HG03045 (cell line): ENCODE measurements around the gene PHLDB1.

ENCODE experiments used
- ATAC-seq: cut with Tn5 transposase; IDR thresholded peaks from one replicate; pipeline ENCODE4 v1.9.1; 2021; ENCODE audit warnings: mild to moderate bottlenecking, moderate library complexity; ENCODE audit not compliant: unreplicated experiment

The PHLDB1 gene

DNA sequence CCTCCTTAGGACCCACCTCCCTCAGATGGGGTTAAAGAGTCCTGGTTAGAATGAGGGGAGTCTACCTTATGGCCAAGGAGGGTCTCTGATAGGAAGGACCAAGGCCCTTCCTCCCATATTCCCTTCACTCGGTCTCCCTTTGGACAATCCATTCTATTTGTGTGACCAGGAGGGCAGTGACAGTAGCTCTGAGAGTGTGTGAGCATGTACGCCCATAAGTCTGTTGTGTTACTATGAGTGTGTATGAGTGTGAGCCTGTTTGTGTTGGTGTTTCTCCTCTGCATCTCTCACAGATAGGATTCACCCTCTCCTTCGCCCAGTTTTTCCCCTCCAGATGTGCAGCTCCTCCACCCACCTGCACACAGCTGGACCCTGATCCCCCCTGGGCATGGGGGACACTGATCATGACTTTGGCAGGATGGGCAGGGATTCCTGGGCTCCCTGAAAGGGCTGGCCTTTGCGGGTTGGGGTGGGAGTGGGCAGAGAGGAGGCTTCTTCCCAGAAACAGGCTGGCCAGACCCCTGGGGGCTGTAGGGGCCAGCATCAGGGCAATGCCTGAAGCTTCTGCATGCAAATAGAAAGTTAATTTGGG is 14.5 kb downstream of the PHLDB1 start:
- no peak for ATAC-seq

DNA sequence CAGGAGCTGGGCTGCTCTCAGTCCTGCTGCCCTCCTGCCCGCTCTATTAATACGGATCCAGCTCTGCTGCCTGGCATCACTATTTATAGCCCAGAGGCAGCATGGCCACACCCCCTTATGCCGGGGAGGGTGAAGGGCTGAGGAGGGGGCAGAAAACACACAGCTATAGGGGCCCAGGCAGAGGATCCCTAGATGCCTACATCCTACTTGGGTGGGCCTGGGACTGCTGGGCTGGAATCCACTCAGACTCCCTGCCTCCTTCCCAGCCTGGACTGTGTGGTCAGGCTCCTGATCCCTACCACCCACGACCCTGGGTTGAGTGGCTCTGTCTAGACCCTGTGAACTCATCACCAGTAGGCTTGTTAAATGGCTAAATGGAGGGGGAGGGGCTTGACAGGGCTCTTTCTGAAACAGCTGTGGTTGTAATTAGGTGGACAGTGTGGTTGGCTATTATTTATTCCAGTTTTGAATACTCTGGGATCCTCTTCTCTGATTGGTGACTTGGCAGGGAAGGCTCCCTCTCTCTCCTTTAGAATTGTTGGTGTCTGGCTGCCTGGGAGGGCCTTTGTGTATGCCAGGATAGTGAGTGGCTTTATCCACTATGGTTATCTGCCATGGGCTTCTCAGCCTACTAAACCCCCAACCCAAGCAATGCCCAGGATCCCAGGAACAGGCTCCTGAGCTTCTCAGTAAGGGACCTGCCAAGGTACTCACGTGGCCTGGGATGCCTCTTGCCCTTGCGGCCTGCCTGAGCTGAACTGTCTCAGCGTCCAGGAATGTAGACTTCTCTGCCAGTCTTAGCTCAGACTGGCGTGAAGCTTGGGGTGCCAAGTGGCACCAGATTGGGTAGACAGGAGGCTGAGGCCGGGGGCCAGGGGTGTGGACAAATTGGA is 15.2 kb downstream of the PHLDB1 start:
- no peak for ATAC-seq

DNA sequence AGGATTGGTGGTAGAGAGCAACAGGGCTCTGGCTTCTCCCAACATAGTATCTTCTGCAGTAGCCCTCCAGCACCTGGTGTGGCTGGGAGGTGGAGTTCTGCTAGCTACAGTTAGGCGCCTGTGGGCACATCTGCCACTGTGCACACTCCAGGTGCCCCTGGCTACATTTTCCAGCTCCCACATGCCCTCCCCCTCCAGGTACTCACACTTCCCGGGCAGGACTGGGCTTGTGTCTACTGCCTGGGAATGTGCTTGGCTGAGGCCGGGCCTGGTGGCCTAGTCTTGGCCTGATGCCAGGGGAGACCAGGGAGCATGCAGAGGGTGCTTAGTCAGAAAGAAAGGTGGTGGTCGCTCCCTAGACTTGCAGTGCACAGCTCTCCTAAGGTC is 15.8 kb downstream of the PHLDB1 start:
- ATAC-seq: no peak

DNA sequence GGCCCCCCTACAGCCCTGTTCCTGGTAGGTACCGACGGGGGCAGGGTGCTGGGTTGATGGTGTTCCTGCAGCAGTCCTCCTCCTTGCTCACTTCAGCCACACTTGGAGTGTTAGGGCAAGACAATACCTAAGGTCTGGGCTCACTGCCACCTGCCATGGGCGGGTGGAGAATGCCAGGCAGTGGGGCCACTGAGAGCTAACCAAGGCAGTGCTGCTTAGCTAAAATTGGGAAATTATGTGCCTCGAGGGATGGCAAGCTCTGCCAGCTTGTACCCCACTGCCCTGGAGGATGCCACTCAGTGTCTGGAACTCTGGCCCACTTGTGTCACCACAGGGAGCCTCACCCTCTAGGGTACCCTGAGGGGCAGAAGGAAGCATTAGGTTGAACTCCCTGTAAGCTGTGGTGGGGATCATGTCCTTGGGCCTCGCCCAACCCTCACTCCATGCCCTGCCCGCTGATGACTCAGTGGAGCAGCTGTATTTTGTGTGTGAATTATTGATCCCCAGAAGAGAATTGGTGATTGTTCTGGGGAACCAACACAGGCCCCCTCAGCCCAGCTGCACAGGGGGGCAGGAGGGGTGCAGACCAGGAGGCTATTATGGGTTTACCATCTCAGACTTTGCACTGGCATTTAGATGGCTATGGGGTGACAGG is 17.7 kb downstream of the PHLDB1 start:
- ATAC-seq: no peak

DNA sequence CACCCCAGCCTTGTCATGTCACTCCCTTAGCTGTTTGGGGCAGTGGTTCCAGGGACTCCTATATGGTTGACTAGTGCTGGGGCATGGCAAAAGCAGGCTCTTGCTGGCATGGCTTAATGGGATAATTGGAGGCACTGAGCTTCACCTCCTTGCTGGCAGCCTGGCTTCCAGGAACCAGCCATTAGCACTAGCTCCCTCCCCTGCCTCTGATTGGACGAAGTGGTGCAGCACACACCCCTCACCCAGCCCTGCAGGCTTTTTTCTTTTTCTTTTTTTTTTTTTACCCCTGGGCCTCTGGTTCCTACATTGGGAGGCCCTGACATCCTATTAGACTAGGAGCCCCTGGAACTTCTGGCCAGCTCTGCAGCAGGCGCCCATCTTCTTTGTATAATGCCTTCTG is 18.6 kb downstream of the PHLDB1 start:
- ATAC-seq: no peak

DNA sequence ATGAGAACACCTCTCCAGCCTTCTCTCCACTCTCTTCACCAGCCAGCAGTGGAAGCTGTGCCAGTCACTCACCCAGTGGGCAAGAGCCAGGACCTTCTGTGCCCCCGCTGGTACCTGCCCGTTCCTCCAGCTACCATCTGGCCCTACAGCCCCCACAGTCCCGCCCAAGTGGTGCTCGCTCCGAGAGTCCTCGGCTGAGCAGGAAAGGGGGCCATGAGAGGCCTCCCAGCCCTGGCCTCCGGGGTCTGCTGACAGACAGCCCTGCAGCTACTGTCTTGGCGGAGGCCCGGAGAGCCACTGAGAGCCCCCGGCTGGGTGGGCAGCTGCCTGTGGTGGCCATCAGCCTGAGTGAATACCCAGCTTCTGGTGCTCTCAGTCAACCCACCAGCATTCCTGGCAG is 20.2 kb downstream of the PHLDB1 start:
- ATAC-seq: no peak

DNA sequence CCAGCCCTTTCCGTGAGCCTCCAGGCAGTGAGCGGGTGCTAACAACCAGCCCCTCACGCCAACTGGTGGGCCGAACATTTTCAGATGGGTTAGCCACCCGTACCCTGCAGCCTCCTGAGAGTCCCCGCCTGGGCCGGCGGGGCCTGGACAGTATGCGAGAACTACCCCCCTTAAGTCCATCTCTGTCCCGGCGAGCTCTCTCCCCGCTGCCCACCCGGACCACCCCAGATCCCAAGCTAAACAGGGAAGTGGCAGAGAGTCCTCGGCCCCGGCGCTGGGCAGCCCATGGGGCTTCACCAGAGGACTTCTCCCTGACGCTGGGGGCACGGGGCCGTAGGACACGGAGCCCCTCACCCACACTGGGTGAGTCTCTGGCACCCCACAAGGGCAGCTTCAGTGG is 20.6 kb downstream of the PHLDB1 start:
- ATAC-seq: no peak

DNA sequence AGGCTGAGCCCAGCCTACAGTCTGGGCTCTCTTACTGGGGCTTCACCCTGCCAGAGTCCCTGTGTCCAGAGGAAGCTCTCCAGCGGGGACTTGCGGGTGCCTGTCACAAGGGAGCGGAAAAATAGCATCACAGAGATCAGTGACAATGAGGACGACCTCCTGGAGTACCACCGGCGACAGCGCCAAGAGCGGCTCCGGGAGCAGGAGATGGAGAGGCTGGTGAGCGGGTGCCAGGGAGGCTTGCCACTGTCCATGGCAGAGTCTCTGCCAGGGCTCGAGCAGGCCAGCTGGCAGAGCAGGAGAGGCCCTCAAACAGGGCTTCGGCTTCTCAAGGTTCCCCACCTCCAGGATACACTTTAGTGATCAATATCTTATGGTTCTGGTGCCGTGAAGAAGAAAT is 21.0 kb downstream of the PHLDB1 start:
- no peak for ATAC-seq

DNA sequence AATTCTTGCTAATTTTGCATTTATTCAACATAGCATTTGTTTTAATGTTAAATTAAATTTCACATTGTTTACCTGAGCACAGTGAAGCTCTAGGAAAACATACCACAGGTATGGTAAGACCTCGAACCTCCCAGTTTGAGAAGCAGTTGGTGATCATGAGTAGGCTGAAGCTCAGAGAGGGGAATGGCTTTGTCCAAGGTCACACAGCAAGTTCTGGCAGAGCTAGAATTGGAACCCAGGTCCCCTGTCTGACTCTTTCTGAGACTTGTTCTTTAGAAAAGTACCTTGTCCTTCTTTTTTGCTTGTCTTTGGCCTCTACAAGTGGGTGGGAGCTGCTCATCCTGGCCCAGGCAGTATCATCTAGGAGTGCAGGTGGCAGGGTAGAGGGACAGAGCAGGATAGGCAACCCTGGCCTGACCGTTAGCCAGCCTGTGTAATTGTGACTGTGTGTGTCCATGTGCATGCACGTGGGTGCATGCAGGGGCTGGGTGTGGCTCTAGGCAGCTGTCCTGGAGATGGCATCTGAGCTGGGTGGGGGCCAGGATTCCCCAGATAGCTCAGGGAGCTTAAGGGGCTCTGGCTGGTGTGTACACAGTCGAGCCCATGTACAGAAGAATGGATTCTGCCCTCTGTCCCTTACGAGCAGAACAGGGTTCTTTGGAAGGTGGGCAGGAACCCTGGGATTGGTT is 21.6 kb downstream of the PHLDB1 start:
- ATAC-seq: no peak

DNA sequence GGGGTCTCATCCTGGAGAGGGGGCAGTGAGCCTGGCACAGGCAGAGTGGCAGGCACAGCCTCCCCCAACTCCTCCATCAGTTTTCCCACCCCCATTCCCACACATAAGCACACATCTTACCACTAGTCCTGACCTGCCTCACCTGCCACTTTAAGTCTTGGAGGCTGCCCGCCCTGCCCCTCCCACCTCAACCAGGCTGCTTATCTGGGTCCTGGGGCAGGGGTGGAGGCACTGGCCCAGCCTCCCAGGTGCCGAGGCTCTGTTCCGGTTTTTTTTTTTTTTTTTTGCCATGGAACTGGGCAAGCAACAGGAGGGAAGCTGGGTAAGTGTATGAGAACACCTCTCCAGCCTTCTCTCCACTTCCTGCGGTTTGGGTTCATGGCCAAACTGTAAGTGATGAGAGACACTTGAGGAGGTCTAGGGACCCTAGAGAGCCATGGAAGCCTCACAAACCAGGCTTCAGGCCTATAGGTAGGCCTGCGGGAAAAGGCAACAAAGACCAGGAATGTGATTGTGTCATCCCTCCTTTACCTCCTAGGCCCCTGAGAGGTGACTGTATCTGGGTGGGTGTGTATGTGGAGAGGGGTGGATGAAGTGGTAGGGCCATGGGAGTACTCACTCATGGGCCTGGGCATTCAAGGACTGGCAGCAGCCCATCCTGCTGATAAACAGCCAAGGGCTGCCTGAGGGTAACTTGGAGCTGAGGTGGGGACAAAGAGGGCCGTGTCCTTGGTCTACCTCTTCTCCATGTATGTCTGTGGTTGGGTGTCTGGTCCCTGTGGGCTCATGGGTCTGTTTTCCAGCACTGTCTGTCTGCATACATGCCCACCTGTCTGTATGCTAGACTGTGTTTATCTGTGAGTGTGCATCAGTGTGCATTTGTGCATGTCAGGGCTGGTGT is 22.6 kb downstream of the PHLDB1 start:
- ATAC-seq: no peak

DNA sequence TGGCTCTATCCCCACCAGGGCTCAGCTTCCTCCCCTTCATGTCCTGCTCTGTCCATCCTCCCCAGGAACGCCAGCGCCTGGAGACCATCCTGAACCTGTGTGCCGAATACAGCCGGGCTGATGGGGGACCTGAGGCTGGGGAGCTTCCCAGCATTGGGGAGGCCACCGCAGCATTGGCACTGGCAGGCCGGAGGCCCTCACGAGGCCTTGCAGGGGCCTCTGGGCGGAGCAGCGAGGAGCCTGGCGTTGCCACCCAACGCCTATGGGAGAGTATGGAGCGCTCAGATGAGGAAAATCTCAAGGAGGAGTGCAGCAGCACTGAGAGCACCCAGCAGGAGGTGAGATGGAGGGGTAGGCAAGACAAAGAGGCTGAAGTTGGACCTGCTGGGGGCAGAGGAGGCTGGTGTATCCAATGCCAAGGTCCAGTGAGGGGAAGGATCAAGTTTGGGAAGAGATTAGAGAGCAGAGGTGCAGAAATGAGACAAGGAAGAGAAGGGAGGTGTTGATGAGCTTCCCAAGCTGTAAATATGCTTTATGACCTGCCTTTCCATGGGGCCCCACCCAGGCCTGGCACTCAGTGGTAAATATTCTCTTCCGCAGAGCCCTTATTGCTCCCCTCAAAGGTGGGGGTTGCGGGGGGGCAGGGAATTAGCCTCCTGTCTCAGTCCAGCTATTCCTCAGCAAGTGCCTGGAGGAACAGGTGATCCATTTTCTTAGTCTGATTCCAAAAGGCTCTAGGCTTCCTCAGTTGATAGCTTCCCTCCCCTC is 23.9 kb downstream of the PHLDB1 start:
- no peak for ATAC-seq

DNA sequence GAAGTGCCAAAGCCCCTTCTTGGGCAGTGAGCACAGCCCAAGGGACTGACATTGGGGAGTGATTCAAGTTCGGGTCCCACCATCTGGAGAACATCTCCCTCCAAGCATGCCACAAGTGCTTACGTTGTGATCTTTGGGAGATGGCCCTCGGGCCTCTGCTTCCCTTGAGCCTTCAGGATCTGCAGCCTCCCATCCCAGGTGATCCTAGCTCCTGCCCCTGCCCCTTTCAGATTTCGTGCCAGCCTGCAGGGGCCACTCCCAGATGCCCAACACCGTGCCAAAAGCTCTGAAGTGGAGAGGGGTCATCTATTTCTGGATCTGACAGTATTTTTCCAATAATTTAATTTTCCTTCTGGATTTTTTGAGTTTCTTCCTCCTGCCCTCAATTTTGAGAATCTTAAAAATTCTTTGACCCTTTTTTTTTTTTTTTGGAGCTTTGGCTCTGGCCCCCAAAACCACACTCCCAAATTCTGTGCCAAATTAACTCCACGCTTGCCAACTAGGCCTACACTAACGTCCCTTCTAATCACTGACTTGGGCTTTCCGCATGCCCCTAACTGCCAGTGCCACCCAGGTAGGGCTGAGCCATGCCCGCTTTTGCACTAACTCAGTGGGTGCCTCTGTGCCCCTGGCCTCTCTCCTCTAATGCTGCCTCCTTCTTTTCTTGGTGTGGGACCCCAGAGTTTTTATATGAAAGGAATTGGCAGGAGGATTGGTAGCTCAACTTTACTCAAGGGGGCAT is 25.3 kb downstream of the PHLDB1 start:
- no peak for ATAC-seq

DNA sequence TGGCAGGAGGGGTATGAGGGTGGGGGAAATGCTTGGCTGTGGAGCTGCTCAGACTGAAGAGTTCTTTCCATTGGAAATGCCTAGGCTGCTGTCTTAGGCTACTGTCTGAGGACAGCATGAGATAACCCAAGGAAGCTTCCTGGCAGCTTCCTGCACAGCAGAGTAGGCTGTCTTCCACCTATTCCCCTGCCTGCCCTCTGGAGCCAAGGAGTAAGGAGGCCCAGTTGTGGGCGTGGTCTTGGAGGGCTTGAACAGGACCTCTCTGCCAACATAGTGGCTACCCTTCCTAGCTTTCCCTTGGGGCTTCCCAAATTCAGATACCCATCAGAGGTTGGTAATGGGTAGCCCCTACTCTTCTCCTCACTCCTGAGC is 25.9 kb downstream of the PHLDB1 start:
- ATAC-seq: no peak

DNA sequence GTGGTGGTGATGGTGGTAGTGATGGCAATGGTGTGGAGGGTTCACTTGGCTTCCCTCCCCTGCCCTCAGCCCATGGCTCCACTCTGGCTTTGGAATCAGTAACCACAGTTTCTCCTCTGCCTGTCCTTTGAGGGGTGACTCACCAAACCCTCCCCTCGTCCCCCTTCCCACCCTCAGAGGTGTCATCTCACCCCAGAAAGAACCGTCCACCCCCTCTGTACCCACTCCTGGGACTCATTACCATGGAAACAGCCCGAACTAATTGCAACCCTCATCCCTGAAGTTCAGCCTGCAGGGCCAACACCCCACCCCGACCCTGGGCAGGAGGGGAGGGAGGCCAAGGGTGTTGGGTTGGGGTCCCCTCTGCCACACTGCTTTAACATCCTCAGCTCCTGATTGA is 26.6 kb downstream of the PHLDB1 start:
- no peak for ATAC-seq

DNA sequence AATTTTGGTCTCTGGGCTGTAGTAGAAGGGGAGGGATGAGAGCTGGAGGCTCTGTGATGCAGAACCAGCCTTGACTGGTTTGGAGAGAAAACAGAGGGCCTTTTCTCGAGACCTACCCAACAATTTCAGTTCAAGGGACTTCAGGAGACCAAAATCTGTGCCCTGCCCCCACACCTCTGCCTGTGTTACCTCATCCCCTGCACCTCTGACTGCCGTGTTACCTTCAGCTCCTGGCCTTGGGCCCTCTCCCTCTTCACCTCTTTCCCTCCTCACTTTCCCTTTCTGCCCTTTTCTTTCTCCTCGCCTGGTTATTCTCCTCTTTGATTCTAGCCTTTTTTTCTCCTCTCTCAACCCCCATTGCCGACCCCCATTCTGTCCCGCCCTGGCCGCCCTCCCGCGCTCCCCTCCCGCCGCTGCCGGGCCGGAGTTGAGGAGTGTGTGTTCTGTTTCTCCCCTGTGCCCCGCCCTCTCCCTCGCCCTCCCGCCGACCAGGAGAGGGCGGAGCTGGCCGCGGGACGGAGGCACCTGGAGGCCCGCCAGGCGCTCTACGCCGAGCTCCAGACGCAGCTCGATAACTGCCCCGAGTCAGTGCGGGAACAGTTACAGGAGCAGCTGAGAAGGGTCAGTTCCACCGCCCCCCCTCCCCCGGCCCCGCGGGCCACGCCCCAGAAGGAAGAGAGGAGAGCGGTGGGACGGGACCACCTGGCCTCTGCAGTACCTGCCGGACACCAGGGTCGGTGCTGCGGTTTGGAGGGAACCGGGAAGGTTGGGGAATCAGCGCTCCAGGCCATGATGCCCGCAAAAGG is 27.2 kb downstream of the PHLDB1 start:
- ATAC-seq: no peak

DNA sequence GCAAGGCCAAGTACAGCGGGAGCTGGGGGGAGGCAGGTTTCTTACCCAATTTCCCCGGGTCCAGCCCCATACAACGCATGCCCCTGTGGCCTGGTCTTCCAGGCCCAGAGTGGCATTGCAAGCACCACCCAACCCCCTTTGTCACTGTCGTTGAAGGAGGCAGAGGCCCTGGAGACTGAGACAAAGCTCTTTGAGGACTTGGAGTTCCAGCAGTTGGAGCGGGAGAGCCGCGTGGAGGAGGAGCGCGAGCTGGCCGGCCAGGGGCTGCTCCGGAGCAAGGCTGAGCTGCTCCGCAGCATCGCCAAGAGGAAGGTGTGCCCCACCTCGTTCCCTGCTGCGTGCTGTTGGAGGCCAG is 27.8 kb downstream of the PHLDB1 start:
- ATAC-seq: no peak

DNA sequence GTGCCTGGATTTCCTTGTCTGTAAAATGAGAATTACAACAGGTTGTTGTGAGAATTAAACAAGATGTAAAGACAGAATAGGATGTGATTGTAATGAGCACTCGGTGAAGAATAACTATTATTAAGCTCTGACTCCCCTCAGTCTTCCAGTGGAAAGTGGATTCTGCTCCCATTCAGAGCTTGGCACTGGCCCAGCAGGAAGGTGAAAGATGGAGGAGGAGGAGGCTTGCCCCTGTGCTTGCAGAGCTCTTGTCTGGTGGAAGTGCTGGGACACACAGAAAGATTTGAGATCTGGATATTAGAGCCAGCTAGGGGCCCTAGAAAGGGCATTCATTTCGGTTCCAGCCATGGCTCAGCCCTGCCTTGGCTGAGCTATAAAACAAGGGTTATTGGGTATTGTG is 28.2 kb downstream of the PHLDB1 start:
- ATAC-seq: no peak

DNA sequence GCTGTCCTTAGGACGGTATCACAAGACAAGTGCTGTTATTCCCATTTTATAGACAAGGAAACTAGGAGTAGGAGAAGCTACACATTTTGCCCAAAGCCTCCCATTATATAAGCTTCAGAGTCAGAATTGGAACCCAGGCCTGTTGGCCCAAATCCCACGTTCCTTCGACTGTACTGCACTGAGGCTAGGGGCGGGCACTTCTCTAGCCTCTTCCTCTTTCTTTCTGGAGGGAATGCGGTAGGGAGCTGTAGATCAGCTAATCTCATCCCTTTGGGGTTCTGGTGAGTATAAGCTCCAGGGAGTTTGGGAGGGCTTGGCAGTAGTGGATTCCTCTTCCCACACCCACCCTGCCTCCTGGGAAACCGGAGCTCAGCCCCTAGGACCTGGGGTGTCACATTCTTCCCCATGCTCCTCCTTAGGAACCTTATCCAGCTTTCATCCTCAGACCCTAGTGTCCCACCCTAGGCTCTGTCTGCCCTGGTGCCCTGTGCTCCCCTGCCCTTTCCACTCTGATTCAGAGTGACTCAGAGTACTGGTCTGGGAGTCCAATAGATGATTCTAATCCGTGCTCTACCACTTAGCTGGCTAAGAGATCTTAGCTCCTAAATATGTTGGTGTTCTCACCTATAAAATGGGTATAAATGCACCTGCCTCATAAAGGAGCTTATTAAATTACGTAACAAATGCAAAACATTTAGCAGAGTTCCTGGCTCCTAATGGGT is 29.3 kb downstream of the PHLDB1 start:
- no peak for ATAC-seq
